Esophagus squamous epithelium (tissue), 5 donors: Measurements from ENCODE around the gene SLC12A8. TPM values are rescaled to one million over a fixed set of nuclear protein-coding genes. Genes with fewer than 3 reads are reported as not detected.
A peak's percentile ranks its signal among the peaks of the same experiment; 100 is the strongest.

Experiments used
- DNase-seq: peaks from one replicate; lab custom pipeline; 2025; lab: John Stamatoyannopoulos, UW
- H3K27ac ChIP-seq, 4 donors: fragments of 200-600 bp; sonication (generic); one replicate each; pipeline ENCODE4 v1.5.1; 2016 to 2019; ENCODE audit warnings: mild to moderate bottlenecking in 1 of 4
- H3K27me3 ChIP-seq, 4 donors: fragments of 200-600 bp; sonication (generic); 1 replicate in 3 of 4; 2 replicates in 1 of 4; pipeline versions ENCODE4 v1.5.1 to v1.6.0; 2017 to 2021; ENCODE audit warnings: antibody characterized with exemption in 1 of 4
- H3K36me3 ChIP-seq, 3 donors: fragments of 200-600 bp; sonication (generic); one replicate each; pipeline ENCODE4 v1.5.1; 2016 to 2019
- H3K4me1 ChIP-seq, 3 donors: fragments of 200-600 bp; sonication (generic); one replicate each; pipeline ENCODE4 v1.5.1; 2017 to 2019
- H3K4me3 ChIP-seq, 4 donors: fragments of 200-600 bp; sonication (generic); 1 replicate in 3 of 4; 2 replicates in 1 of 4; pipeline ENCODE4 v1.5.1; 2016 to 2019; ENCODE audit warnings: mild to moderate bottlenecking in 2 of 4, moderate library complexity in 1 of 4
- H3K9me3 ChIP-seq, 3 donors: fragments of 200-600 bp; sonication (generic); one replicate each; pipeline ENCODE4 v1.5.1; 2016 to 2019
- CTCF ChIP-seq, 6 experiments: fragments of 450-650 bp in 4 of 6; fragments of 200-600 bp in 2 of 6; sonication (generic) in 2 of 6; IDR thresholded peaks; one replicate each; pipeline ENCODE4 v1.5.1; 2016 to 2019; ENCODE audit warnings: antibody characterized with exemption in 6 of 6, mild to moderate bottlenecking in 4 of 6, moderate library complexity in 4 of 6
- POLR2A ChIP-seq, 4 donors: fragments of 450-650 bp; IDR thresholded peaks; one replicate each; pipeline ENCODE4 v1.6.1; 2017; ENCODE audit warnings: antibody characterized with exemption in 4 of 4, mild to moderate bottlenecking in 4 of 4, moderate library complexity in 3 of 4
- WGBS, 2 donors: methylation state at CpG; one replicate each; pipeline ENCODE4 v1.1.5; 2018; 5-methylcytosine and 5-hydroxymethylcytosine counted together
- intact Hi-C: fragments of 100-400 bp; cut with DNase I; formaldehyde crosslinking; loops from one replicate; pipeline ENCODE4 v1.15.0; 2022
- total RNA-seq, 4 donors: library from RNA; depleted of rRNA; stranded (reverse); fragments of >200 nt; gene quantifications; one replicate each; pipeline ENCODE4 v1.1.0, GENCODE V29; 2016
- donor health status: DM: yes; HTN: yes; CAD: no.

SLC12A8 gene
- total RNA-seq, 4 donors from 2014 or later, result 9.9 to 15.9 (median 13.8) TPM

GRCh38 chr3:125206934-125207333, 5.6 kb downstream of the SLC12A8 start:
- intact Hi-C loops, result no loop called here
- H3K4me1 ChIP-seq, result peaks cover 0 to 21% (median 3%) of the 10 kb centered on the region in 3 donors
- peaks cover 0 to 10% (median 0%) of the 10 kb centered on the region in 4 donors for H3K27me3 ChIP-seq
- no peaks in the 10 kb centered on the region for H3K36me3 ChIP-seq
- H3K9me3 ChIP-seq, result no peaks in the 10 kb centered on the region
- no peak for DNase-seq
- TF ChIP-seq CTCF (IDR thresholded peaks at IDR 0.05) (no peak), POLR2A (IDR thresholded peaks at IDR 0.05) (no peak)
- no peak overlapping the region for H3K4me3 ChIP-seq
- 0 to 73% methylated on average over 1 to 6 of the region's 6 CpGs for WGBS, 2 donors
- peak overlapping the region in 1 of 4 donors; percentile 12 for H3K27ac ChIP-seq

- Histone ChIP-seq H3K4me1 (peaks cover 0 to 13% (median 0%) of the 10 kb centered on the region in 3 donors), H3K36me3 (no peaks in the 10 kb centered on the region), H3K27me3 (no peaks in the 10 kb centered on the region), H3K9me3 (no peaks in the 10 kb centered on the region), H3K4me3 (no peak overlapping the region), H3K27ac (no peak overlapping the region)
- TF ChIP-seq POLR2A (IDR thresholded peaks at IDR 0.05), result no peak
- TF ChIP-seq CTCF (IDR thresholded peaks at IDR 0.05), result no peak
- intact Hi-C loops, result no loop called here
- no peak for DNase-seq
These were observed 8.8 kb downstream of the SLC12A8 start for GRCh38 chr3:125203731-125204130.

GRCh38 chr3:125202197-125202596, 10.4 kb downstream of the SLC12A8 start:
- Histone ChIP-seq H3K27ac (no peak overlapping the region), H3K36me3 (no peaks in the 10 kb centered on the region), H3K4me3 (no peak overlapping the region), H3K27me3 (no peaks in the 10 kb centered on the region), H3K4me1 (peaks cover 0 to under 1% (median 0%) of the 10 kb centered on the region in 3 donors), H3K9me3 (no peaks in the 10 kb centered on the region)
- DNase-seq, result no peak
- WGBS, 2 donors, result 79 to 83% methylated on average over 4 of the region's 4 CpGs
- TF ChIP-seq CTCF (IDR thresholded peaks at IDR 0.05), result peak in 2 of 6 experiments; percentile 20 to 50
- TF ChIP-seq POLR2A (IDR thresholded peaks at IDR 0.05), result no peak
- intact Hi-C loops, result no loop called here

GRCh38 chr3:125200731-125201139, 11.8 kb downstream of the SLC12A8 start:
- Histone ChIP-seq H3K9me3 (no peaks in the 10 kb centered on the region), H3K36me3 (no peaks in the 10 kb centered on the region), H3K4me3 (no peak overlapping the region), H3K27ac (no peak overlapping the region), H3K4me1 (no peaks in the 10 kb centered on the region), H3K27me3 (no peaks in the 10 kb centered on the region)
- TF ChIP-seq CTCF (IDR thresholded peaks at IDR 0.05), result no peak
- intact Hi-C loops, result no loop called here
- DNase-seq, result no peak
- WGBS, 2 donors, result 71 to 72% methylated on average over 6 of the region's 6 CpGs

- H3K4me3 ChIP-seq, result no peak overlapping the region
- H3K36me3 ChIP-seq, result peaks cover 0 to 4% (median 0%) of the 10 kb centered on the region in 3 donors
- intact Hi-C loops, result no loop called here
- peak overlapping the region in 3 of 4 donors; percentile 9 to 40 (median 11) for H3K27ac ChIP-seq
- TF ChIP-seq CTCF (IDR thresholded peaks at IDR 0.05), result no peak
- no peak for DNase-seq
- WGBS, 2 donors, result 37 to 44% methylated on average over 3 of the region's 5 CpGs
- no peaks in the 10 kb centered on the region for H3K9me3 ChIP-seq
- no peaks in the 10 kb centered on the region for H3K27me3 ChIP-seq
- H3K4me1 ChIP-seq, result peaks cover 0 to 16% (median 13%) of the 10 kb centered on the region in 3 donors
These were observed 17.5 kb downstream of the SLC12A8 start for GRCh38 chr3:125194849-125195601.
